BJ (cell line): ENCODE data around the gene CCDC73. TPM values are rescaled to one million over a fixed set of nuclear protein-coding genes. Genes with fewer than 3 reads are reported as not detected.

Source experiments
- CTCF ChIA-PET: fragments of 350-600 bp; formaldehyde crosslinking; extraction: SDS; loops from one replicate; lab custom pipeline; 2021; ENCODE audit warnings: antibody characterized with exemption, inconsistent platforms; lab: Yijun Ruan, JAX
- POLR2A ChIA-PET: fragments of 300-600 bp; sonication (Branson Sonifier 250); formaldehyde crosslinking; extraction: SDS; loops from one replicate; lab custom pipeline; 2021; ENCODE audit warnings: antibody characterized with exemption; lab: Charles Lee
- DNase-seq: peaks from one replicate; pipeline ENCODE4 v3.0.0-alpha.2; 2011; ENCODE audit warnings: low read depth
- H3K27me3 ChIP-seq: 2 replicates; pipeline ENCODE4 v1.6.0; 2011; ENCODE audit warnings: low read length; ENCODE audit not compliant: control insufficient read depth, insufficient read depth
- H3K36me3 ChIP-seq: 2 replicates; pipeline ENCODE4 v1.5.1; 2011; ENCODE audit warnings: low read length; ENCODE audit not compliant: control insufficient read depth, insufficient read depth
- H3K4me3 ChIP-seq: 2 replicates; pipeline ENCODE4 v1.5.1; 2011; ENCODE audit warnings: low read depth, mild to moderate bottlenecking, control low read depth, low read length
- CTCF ChIP-seq: IDR thresholded peaks from 2 replicates; pipeline ENCODE4 v1.5.1; 2011; ENCODE audit warnings: low read depth, mild to moderate bottlenecking, control low read depth, inconsistent platforms, low read length, moderate library complexity; ENCODE audit not compliant: insufficient read depth
- polyA plus RNA-seq: library from polyadenylated mRNA; depleted of rRNA; stranded (reverse); fragments of >200 nt; gene quantifications from 2 replicates; pipeline ENCODE4 v1.2.3, GENCODE V29; 2011

The CCDC73 gene
- polyA plus RNA-seq, 1 experiment: not detected

DNA sequence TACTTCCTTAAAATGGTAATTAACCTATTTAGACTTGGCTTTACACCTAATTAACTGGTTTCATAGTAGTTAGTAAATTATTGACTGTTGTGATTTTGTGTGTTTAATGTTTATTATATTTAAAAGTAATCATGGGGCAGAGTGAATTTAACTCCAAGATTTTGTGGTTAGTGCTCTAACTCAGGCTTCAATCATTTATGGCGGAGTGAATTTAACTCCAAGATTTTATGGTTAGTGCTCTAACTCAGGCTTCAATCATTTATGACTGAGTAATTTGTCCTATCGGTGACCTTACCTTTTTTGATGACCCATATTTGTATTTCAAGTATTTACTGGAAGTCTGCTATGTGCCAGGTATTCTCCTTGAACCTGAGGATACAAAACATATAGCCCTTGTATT lies 42.5 kb upstream of the CCDC73 start:
- ChIA-PET POLR2A (no interaction called here), CTCF (no interaction called here)
- DNase-seq: no peak
- H3K36me3 ChIP-seq: no peaks in the 10 kb centered on the region
- TF ChIP-seq CTCF: no peak
- no peaks in the 10 kb centered on the region for H3K27me3 ChIP-seq
- no peak overlapping the region for H3K4me3 ChIP-seq

DNA sequence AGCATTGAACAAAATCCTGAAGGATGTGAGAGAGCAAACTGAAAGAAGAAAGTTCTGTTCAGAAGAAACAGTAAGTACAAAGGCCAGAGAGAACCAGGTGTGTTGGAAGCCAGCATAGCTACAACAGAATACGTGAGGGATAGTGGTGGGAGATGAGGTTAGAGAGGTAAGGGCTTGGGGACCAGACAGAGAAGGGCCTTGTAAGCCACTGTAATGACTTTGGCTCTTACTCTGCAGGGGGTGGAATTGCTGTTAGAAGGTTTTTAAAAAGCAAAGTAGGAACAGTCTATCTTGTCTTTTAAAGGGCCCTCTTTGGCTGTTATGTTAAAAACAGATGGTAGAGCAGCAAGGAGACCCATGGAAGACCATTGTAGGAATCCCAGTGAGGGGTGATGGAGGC lies 39.5 kb upstream of the CCDC73 start:
- ChIA-PET CTCF (no interaction called here), POLR2A (no interaction called here)

GRCh38 chr11:32831221-32831620 lies 36.8 kb upstream of the CCDC73 start:
- peaks cover 9% of the 10 kb centered on the region; the same call in 1 of the 2 replicates for H3K27me3 ChIP-seq
- ChIA-PET POLR2A (no interaction called here), CTCF (no interaction called here)
- H3K36me3 ChIP-seq: no peaks in the 10 kb centered on the region
- no peak for TF ChIP-seq CTCF
- H3K4me3 ChIP-seq: no peak overlapping the region
- no peak for DNase-seq

More for the DNA sequence above, 39.5 kb upstream of the CCDC73 start:
- H3K4me3 ChIP-seq: no peak overlapping the region
- no peak for DNase-seq
- peaks cover 9% of the 10 kb centered on the region; the same call in 1 of the 2 replicates for H3K27me3 ChIP-seq
- no peaks in the 10 kb centered on the region for H3K36me3 ChIP-seq
- TF ChIP-seq CTCF: no peak

DNA sequence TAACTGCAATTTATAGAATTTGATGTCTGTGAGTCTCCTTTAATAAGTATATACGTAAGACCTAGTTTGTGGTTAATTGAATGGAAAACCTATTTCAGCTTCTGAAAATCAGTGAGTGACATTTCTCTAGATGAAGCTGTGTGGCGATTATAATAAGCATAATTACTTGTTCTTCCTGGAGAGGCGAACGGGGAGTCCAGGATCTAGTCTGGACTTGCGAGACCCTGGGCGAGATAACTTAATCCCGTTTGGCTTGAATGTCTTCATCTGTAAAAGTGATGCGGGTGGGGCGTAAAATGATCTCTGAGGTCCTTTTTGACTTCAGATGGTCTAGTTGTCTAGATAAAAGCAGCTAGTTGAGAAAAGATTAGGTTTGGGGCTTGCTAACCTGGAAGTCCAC lies 36.3 kb upstream of the CCDC73 start:
- CTCF ChIA-PET: no interaction called here

DNA sequence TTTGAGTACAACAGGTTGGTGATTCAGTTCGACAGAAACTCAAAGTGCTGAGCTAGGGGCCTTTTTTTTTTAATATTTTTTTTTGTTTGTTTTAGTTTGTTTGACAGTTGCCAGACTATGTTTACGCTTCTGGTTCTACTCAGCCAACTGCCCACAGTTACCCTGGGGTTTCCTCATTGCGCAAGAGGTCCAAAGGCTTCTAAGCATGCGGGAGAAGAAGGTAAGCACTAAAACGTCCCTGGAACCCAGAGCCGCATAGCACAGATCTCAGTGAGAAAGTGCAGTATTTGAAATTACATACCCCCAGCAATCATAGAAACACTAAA lies 35.9 kb upstream of the CCDC73 start:
- Histone ChIP-seq H3K27me3 (peaks cover 9% of the 10 kb centered on the region; the same call in 1 of the 2 replicates), H3K4me3 (no peak overlapping the region), H3K36me3 (no peaks in the 10 kb centered on the region)
- no peak for TF ChIP-seq CTCF
- CTCF ChIA-PET: no interaction called here
- no peak for DNase-seq
- POLR2A ChIA-PET: no interaction called here

More for the DNA sequence above, 36.3 kb upstream of the CCDC73 start:
- POLR2A ChIA-PET: no interaction called here
- DNase-seq: no peak
- H3K36me3 ChIP-seq: no peaks in the 10 kb centered on the region
- TF ChIP-seq CTCF: no peak
- H3K27me3 ChIP-seq: peaks cover 9% of the 10 kb centered on the region; the same call in 1 of the 2 replicates
- no peak overlapping the region for H3K4me3 ChIP-seq
